Measurements from ENCODE around the gene RNF213. TPM values are rescaled to one million over a fixed set of nuclear protein-coding genes. Genes with fewer than 3 reads are reported as not detected.

Gene RNF213
- total RNA-seq (2014; rRNA removed) = 53.7 and 64.9 TPM in 2 replicates
- 28.0 TPM for polyA plus RNA-seq (2012)

DNA sequence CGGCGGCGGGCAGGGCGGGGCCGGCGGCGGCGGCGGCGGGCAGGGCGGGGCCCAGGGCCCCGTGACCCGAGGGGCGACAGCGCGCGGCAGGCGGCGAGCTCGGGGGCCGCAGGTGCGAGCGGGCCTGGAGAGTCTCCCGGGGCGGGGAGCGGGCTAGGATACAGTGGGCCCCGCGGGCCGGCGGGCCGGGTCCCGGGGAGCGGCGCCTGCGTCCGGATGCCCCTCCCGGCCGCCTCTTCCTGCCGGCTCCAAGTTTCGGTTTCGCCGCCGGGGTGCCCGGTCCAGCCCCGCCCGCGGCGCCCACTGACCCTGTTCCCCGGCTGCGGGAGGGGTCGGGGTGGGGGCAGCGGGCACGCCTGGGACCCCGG, at the start of gene RNF213:
Gene RNF213 (plus strand): TSS at position 62 of the 368 bp plus-strand sequence. CDS start 2,830 bp downstream, outside the sequence.
- peak; percentile 28 for DNase-seq (ENCODE audit: low read depth)

- no peak for DNase-seq (ENCODE audit: low read depth)
Observed at GRCh38 chr17:80212109-80212508, 48.5 kb upstream of the RNF213 start.

- DNase-seq (ENCODE audit: low read depth) = no peak
Observed at GRCh38 chr17:80212511-80212910, 48.1 kb upstream of the RNF213 start.

DNA sequence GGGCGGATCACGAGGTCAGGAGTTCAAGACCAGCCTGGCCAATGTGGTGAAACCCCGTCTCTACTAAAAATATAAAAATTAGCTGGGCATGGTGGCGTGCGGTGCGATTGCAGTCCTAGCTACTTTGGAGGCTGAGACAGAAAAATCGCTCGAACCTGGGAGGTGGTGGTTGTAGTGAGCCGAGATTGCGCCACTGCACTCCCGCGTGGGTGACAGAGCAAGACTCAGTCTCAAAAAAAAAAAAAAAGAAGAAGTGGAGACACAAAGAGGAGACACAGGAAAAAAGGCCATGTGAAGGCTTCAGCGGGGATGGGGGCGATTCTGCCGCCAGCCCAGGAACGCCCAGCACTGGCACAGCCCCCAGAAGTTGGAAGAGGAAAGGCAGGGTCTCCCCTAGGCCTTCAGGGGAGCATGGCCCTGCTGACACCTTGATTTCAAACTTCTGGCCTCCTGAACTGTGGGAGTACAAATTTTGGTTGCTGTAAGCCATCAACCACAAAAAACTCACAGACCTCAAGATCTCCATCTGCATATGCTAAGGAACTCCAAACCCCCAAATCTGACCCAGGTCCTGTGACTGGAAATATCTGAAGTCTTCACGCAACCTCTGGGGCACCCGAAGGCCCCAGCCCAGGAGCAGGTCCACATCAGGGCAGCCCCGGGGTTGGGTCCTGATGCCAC, 47.5 kb upstream of the RNF213 start:
- DNase-seq (ENCODE audit: low read depth) = no peak

DNA sequence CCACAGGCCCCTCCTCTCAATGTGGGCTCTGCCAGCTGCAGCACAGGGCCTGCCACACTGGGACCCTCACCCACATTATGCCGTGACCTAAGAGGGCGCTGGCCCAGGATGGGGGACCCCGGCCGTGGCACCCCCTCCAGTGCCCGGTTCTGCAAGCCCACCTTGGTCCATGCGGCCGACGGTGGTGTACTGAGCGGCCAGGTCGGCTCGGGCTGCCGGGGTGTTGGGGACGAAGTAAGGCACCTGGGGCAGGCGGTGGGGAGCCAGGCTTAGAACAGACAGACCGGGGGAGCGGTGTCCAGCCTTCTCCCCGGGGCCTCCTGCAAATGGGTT, 47.0 kb upstream of the RNF213 start:
- DNase-seq (ENCODE audit: low read depth) = no peak

DNA sequence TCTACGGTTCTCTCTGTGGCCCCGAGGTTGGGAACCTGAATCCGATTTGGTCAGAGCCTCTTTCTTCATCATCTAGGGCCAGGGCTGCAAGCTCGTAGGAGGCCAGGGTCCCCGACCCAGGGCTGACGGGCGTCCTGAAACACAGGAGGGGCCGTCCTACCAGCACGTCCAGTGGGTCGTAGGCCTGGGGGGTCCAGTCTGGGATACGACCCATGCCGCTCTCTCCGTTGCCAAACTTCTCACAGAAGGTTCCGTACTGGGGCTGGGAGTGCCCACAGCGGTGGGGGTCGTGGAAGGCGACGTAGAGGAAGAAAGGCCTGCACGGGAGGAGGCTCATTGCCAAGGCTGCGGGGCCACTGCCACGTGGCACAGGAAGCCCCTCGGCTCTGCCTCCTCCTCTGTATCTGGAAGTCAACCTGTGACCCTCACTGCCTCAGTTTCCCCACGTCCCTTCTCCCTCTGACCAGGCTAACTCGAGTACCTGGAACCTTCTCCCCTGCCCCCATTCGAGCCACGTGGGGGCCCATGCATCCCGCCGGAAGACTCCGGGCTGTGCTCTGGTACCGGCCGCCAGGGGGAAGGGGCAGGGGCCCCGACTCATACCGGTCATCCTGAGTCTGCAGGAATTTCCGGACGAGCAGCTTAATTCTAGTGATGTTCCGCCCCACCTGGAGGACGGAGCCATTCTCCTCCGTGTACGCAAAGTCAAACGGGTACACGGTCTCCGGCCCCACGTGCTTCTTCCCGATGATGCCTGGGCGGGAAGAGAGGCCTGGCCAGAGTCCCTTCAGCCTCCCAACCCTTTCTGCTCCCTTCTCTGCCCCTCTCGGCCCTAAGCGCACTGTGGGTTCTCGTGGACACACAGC, 46.4 kb upstream of the RNF213 start:
- DNase-seq (ENCODE audit: low read depth) = no peak

DNA sequence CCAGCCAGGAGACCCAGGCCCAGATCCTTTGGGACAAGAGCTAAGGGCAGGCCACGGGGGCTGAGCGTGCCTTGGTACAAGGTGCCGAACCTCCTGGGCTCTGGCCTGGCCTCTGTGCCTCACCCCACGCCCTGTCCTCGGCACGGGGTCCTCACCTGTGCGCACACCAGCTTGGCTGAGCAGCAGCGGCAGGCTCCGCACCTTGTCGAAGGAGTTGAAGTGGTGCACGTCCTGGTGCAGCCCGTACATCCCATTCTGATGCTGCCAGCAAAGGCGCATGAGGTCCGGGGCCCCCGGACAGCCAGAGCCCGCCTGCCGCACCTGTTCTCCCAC, 45.8 kb upstream of the RNF213 start:
- no peak for DNase-seq (ENCODE audit: low read depth)

- DNase-seq (ENCODE audit: low read depth) = no peak
Observed at GRCh38 chr17:80216473-80217456, 43.9 kb upstream of the RNF213 start.

- no peak for DNase-seq (ENCODE audit: low read depth)
Observed at GRCh38 chr17:80217703-80218362, 42.8 kb upstream of the RNF213 start.

DNA sequence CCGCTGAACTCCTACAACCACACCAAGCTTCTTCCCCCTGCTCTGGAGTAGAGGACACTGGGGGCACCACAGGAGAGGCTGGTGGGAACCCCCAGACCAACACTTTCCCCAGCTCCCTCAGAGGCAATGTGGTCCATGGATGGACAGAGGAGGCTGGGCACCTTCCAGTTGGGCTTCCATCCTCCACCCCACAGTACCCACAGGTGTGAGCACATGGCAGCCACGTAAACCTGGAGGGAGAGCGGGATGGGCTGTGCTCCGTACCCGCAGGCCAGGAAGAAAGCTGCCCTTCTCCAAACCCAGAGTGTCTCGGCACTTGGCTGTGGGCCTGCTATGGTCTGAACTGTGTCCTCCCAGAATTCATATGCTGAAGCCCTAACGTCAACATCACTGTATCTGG, 42.3 kb upstream of the RNF213 start:
- no peak for DNase-seq (ENCODE audit: low read depth)

DNA sequence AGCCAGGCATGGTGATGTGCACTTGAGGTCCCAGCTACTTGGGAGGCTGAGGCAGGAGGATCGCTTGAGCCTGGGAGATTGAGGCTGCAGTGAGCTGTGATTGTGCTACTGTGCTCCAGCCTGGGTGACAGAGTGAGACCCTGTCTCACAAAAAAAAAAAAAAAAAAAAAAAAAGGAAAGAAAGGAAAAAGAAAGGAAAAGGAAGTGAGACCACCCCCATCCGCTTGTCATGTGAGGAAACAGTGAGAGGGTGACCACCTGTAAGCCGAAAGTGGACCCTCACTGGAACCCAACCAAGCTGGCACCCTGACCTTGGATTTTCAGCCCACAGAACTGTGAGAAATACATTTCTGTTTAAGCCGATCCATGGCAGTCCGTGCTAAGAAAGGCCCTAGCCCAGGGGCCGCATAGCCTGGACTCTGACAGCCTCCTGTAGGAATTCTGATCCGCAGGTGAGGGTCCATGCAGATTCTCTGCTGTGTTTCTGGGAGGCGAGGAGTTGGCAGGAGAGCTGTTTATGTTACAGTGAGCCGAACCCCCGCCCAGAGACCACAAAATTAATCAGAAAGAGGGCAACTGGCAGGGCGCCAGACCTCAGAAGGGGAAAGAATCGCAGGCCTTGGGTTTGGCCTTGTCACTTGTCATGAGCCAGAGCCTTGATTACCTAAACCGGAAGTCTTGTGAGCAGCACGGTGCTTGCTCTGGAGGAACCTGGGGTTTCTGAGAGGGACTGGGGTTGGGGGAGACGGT, 41.5 kb upstream of the RNF213 start:
- DNase-seq (ENCODE audit: low read depth) = peak; percentile 85

- no peak for DNase-seq (ENCODE audit: low read depth)
Observed at GRCh38 chr17:80219763-80220053, 40.9 kb upstream of the RNF213 start.

- peak; percentile 61 for DNase-seq (ENCODE audit: low read depth)
Observed at GRCh38 chr17:80220054-80220735, 40.5 kb upstream of the RNF213 start, which contains the start of the genes SGSH and SLC26A11. Gene SGSH, minus strand, starts transcription at chr17:80220333. Its CDS starts 20 bp downstream, at chr17:80220313. Gene SLC26A11, plus strand, starts transcription at chr17:80220427. Its CDS starts 1,134 bp downstream, at chr17:80221561.

GRCh38 chr17:80220736-80221215, 39.9 kb upstream of the RNF213 start:
- no peak for DNase-seq (ENCODE audit: low read depth)

- no peak for DNase-seq (ENCODE audit: low read depth)
Observed at GRCh38 chr17:80221351-80222105, 39.1 kb upstream of the RNF213 start.

DNA sequence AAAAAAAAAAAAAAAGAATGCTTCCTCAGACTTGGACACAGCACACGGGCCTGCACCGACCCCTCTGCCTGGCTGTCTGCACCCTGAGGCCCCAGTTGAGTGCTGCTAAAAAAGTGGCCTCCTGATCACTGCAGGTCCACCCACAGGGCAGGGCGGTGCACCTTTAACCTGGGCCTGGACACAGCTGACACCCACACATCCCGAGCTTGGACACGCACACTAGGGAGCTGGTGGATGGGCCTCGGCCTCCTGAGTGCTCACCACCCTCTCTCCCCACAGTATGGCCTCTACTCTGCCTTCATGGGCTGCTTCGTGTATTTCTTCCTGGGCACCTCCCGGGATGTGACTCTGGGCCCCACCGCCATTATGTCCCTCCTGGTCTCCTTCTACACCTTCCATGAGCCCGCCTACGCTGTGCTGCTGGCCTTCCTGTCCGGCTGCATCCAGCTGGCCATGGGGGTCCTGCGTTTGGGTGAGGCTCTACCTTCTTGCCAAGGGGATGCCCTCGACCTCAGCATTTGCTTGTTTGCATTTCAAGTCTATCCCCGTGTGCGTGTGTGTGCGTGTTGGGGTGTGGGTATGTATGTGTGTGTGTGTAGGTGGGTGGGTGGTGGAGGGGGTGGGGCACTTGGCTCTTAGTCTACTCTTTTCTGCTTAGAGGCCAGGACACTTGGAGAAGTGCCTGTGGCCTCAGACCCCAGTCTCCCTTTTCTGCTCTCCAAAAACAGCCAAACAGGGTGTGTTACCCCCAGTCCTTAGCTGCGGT, 38.1 kb upstream of the RNF213 start:
- no peak for DNase-seq (ENCODE audit: low read depth)

DNA sequence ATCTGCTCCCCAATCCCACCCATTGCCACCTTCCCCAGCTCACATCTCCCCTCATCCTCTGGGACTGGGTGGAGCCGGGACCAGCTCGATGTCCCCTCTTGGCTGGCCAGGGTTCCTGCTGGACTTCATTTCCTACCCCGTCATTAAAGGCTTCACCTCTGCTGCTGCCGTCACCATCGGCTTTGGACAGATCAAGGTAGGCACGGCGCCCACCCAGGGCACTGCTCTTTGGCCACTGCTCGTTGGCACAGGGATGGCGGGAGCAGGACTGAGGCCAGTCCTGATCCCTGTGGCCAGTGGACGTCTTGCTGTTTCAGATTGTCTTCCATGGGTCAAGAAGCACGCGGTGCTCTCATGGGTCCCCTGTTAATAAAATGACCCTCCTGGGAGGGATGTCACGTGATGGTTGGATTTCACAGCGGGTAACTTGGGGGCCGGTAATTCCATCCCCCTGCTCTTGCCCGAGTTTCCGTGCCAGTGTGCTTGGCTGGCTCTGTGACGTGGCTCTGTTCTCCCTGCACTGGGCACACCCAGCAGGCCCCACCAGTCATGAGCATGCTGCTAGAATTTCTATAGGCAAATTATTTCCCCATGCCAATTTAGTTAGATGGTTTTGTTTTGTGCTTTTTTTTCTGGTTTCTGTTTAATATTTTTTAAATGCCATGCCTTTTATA, 37.4 kb upstream of the RNF213 start:
- no peak for DNase-seq (ENCODE audit: low read depth)
